Stimulated activated CD8-positive, alpha-beta memory T cell treated with anti-CD3 and anti-CD28 coated beads, Interleukin-4, amount 100 ng/mL, for 24 hours (primary cell): ENCODE measurements around the gene ABCA2.

Experiments used
- DNase-seq: peaks from one replicate; pipeline ENCODE4 v3.0.0-alpha.2; 2020; ENCODE audit warnings: low read depth

Gene ABCA2

GRCh38 chr9:137027369-137028262 is at the start of gene ABCA2:
Gene ABCA2, minus strand, starts transcription at chr9:137028237. Its CDS starts 97 bp downstream, at chr9:137028140.
- no peak for DNase-seq

GRCh38 chr9:137077010-137077747 is 49.1 kb upstream of the ABCA2 start, which contains the start of gene UAP1L1:
Gene UAP1L1, plus strand, starts transcription at chr9:137077517. Its CDS starts 16 bp downstream, at chr9:137077533.
- DNase-seq, result peak; percentile 30

DNA sequence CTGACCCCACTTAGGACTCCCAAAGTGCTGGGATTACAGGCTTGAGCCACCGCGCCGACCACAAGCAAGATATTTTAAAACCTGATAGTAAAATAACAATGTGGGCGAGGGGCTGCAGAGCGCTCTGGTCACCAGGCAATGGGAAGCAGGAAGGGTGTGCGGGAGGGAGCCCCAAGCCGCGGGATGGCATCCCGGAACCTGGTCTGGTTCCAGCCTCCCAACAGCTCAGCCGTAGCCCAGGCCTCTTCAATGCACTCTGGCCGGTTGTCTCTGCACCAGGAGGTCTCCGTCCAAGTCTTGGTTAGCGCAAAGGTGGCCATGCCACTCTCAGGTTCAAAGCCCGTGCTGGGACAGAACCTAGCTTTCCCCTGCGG is 48.6 kb upstream of the ABCA2 start:
- no peak for DNase-seq

DNA sequence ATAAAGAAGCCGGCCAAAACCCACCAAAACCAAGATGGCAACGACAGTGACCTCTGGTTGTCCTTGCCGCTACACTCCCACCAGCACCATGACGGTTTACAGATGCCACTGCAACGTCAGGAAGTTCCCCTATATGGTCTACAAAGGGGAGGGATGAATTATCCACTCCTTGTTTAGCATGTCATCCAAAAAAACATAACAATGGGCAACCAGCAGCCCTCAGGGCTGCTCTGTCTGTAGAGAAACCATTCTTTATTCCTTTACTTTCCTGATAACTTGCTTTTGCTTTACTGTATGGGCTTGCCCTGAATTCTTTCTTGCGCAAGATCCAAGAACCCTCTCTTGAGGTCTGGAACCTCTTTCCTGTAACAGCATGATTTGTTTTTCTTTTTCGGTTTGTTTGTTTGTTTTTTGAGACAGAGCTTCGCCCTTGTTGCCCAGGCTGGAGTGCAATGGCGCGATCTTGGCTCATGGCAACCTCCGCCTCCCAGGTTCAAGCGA is 47.3 kb upstream of the ABCA2 start:
- DNase-seq, result no peak

DNA sequence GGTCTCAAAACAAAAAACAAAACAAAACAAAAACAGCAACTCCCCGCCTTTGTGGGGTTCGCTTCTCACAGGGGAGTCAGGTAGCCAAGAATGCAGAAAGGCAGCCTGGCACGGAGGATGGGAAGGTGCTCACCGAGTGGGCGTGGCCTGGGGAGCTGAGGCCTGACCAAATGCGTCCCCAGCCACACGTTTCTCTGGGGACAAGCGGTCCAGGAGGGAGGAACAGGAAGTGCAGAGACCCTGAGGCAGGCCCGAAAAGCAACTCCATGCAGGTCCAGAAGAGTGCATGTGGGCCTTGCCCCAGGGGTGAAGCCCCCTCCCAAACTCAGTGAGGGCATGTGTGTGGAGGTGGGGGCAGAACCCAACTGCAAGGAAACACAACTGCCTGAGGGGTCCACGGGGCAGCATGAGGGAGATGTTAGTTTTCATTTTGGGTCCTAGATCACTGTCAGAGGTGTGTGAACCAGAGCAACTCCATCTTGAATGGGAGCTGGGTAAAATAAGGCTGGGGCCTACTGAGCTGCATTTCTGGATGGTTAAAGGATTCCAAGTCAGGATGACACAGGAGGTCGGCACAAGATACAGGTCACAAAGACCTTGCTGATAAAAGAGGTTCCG is 46.7 kb upstream of the ABCA2 start:
- DNase-seq, result no peak

DNA sequence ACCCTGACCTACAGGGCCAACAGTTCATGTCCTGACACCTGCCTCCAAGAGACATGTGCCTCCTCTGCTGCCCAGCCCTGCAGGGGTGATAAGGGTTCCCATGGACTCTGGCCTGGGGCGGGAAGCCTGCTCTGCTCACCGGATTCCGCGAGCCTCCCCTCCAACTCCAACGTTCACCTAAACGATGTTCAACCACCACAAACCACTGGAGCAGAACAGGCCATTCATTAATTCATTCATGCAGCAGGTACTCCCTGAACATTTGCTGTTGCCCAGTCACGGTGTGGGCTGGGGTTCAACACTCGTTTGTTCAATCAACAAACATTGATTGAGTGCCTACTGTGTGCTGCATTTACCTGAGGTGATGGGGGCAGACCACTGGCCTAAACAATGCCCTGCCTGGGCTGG is 46.0 kb upstream of the ABCA2 start:
- DNase-seq, result no peak

DNA sequence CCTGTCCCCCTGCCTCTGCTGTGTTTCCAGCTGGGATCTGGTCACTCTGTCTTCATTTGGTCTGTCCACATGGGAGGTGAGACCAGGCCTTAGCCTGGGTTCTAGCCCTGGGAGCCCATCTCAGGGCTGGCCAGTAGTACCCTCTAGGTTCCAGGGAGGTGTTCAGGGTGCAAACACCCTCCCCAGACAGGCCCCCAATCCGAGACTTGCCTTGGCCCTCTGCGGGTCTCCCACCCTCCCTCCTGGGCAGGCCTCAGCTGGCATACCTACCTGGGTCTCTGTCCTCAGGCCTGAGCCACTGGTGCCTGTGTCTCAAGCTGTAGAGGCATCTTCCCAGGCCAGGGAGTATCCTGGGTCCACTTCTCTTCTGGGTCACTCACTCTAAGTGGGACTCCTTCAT is 43.2 kb upstream of the ABCA2 start:
- no peak for DNase-seq

GRCh38 chr9:137070906-137071275 is 42.9 kb upstream of the ABCA2 start:
- DNase-seq, result no peak

GRCh38 chr9:137070201-137070905 is 42.3 kb upstream of the ABCA2 start, which contains the start of gene SAPCD2:
Gene SAPCD2, minus strand, starts transcription at chr9:137070557. Its CDS starts 97 bp downstream, at chr9:137070460.
- DNase-seq, result peak; percentile 74

GRCh38 chr9:137069508-137070091 is 41.6 kb upstream of the ABCA2 start:
- no peak for DNase-seq

DNA sequence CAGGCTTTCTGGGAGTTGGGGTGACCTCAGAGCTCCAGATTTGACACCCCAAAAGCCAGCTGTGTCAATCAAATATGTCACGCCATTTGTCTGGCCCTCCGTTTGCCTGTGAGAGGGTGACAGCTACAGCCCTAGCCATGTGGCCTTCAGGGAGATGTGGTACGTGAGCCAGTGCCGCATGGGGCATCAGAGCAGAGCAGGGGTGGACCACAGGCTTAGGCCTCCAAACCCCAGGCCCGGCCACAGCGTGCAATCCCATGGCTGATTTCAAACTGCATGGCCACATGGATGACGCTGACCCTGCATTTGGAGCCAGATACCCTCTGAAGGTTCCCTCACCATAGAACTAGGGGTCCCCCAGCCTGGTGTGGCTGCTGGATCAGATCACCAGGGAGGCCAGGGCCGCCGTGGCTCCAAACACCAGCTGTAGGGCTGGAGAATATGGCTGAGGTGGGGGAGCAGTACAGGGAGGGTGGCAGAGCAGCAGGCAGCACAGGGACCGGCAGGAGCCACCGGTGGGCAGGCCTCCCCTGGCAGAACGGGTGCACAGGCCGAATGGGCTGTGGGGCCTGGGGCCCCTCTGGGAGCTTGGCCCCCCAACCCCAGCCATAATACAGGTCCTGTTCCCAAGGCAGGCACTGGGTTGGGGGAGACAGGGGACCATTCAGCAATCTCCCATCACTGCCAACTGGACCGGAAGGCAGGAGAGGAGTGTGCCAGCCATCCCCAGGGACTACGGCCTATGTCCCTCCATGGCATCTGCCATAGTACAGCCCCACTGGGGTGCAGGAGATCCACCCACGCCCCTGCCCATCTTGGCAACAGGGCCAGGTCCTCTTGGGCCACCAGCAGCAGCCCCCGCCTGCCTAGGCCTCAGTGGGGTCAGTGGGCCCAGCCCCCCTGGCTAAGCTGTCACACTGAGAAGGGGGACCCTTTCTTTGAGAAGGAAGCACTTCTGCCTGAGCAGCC is 40.8 kb upstream of the ABCA2 start:
- no peak for DNase-seq

- peak; percentile 75 for DNase-seq
Measured at GRCh38 chr9:137067860-137068538, 40.0 kb upstream of the ABCA2 start.

DNA sequence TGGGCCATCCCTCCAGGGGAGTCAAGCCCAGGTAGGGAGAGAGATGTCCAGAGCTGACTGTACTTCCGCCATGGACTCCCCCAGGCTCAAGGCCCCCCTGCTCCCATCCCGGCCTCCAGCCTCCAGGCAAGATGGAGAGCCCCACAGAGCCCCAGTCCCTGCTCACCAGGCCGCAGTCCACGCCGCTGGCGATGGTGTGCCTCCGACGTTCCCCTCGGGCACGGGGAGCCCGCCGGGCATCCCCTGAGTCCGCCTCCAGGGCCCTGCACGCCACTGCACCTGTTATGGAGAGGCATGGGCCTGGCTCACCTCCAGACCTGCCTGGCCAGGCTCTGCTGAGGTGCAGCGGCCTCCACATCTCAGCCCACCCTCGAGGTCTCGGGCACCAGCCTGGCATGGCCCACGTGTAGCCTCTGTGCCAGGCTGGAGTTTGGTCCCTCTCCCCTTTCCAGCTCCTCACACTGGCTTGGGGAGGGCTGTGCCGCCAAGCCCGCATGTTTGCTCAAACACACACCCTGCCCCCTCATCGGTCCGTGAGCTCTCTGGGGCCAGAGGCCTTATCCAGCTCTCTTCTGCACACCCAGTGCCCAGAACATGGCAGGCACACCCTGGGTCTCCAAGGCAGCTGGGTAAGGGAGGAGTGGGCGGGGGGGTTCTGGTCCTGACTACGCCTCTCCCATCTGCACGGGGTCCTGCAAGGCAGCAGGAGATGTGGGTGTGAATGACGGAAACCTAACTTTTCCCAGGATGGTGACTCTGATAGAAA is 38.2 kb upstream of the ABCA2 start:
- DNase-seq, result no peak

- no peak for DNase-seq
Measured at GRCh38 chr9:137065336-137065967, 37.4 kb upstream of the ABCA2 start.

DNA sequence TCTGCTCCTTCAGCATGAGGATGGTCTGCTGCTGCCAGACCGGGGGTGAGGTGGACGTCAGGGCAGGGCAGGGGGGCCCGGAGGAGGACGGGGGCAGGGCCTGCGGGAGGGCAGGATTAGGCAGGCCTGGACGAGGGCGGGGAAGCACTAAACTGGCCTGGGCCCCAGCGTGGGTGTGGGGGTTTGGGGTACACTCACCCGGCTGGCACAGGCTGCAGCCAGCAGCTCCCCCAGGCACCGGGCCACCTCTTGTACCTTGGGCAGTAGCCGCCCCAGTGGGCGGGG is 36.8 kb upstream of the ABCA2 start:
- no peak for DNase-seq

- no peak for DNase-seq
Measured at GRCh38 chr9:137064027-137064879, 36.2 kb upstream of the ABCA2 start.

GRCh38 chr9:137063311-137064026 is 35.4 kb upstream of the ABCA2 start:
- no peak for DNase-seq
